GM23338 (cell line): Measurements from ENCODE around the gene TLX1. TPM values are rescaled to one million over a fixed set of nuclear protein-coding genes. Genes with fewer than 3 reads are reported as not detected.

Experiments
- ATAC-seq: fragments of 200-7000 bp; cut with Tn5 transposase; 3 replicates; pipeline ENCODE4 v1.9.1; 2020
- DNase-seq: peaks from one replicate; pipeline ENCODE4 v3.0.0-alpha.2; 2015; ENCODE audit warnings: low spot score
- H2AFZ ChIP-seq: fragments of 200-600 bp; sonication (generic); 2 replicates; pipeline ENCODE4 v1.8.0; 2016; ENCODE audit warnings: antibody characterized with exemption, mild to moderate bottlenecking, moderate library complexity
- H3F3A ChIP-seq: fragments of 200-600 bp; sonication (generic); replicated peaks from 2 replicates; pipeline ENCODE4 v1.8.0; 2017; ENCODE audit warnings: antibody characterized with exemption, mixed run types, low read depth
- H3K27ac ChIP-seq: fragments of 200-600 bp; sonication (generic); 2 replicates; pipeline ENCODE4 v1.6.1; 2016; ENCODE audit warnings: low read depth
- H3K27me3 ChIP-seq: fragments of 200-600 bp; sonication (generic); 2 replicates; pipeline ENCODE4 v1.8.0; 2016; ENCODE audit warnings: mild to moderate bottlenecking, mixed run types, moderate library complexity; ENCODE audit not compliant: insufficient read depth
- H3K36me3 ChIP-seq: fragments of 200-600 bp; sonication (generic); 2 replicates; pipeline ENCODE4 v1.8.0; 2016; ENCODE audit warnings: mild to moderate bottlenecking; ENCODE audit not compliant: insufficient read depth
- H3K4me1 ChIP-seq: fragments of 200-600 bp; sonication (generic); 2 replicates; pipeline ENCODE4 v1.8.0; 2016; ENCODE audit warnings: mild to moderate bottlenecking, moderate library complexity; ENCODE audit not compliant: insufficient read depth
- H3K4me2 ChIP-seq: fragments of 200-600 bp; sonication (generic); 2 replicates; pipeline ENCODE4 v1.7.1; 2017; ENCODE audit warnings: mixed run types
- H3K4me3 ChIP-seq: fragments of 200-600 bp; sonication (generic); 2 replicates; pipeline ENCODE4 v1.6.1; 2016; ENCODE audit warnings: mixed run types
- H3K79me2 ChIP-seq: fragments of 200-600 bp; sonication (generic); replicated peaks from 2 replicates; pipeline ENCODE4 v1.8.0; 2017; ENCODE audit warnings: mild to moderate bottlenecking; ENCODE audit not compliant: insufficient read depth
- H3K9me2 ChIP-seq: fragments of 200-600 bp; sonication (generic); 2 replicates; pipeline ENCODE4 v1.8.0; 2017; ENCODE audit not compliant: insufficient read depth
- H4K20me1 ChIP-seq: fragments of 200-600 bp; sonication (generic); replicated peaks from 2 replicates; pipeline ENCODE4 v1.8.0; 2017; ENCODE audit warnings: mild to moderate bottlenecking; ENCODE audit not compliant: insufficient read depth
- H3K27ac Mint-ChIP-seq: 2 replicates; pipeline ENCODE4 v1.8.0; 2020; ENCODE audit warnings: inconsistent platforms, mild to moderate bottlenecking, moderate library complexity, mixed read lengths
- H3K27me3 Mint-ChIP-seq: 3 replicates; pipeline ENCODE4 v1.8.0; 2022; ENCODE audit warnings: low read depth, mild to moderate bottlenecking, moderate library complexity, mixed read lengths, inconsistent platforms; ENCODE audit not compliant: insufficient read depth, poor library complexity
- H3K36me3 Mint-ChIP-seq: 3 replicates; pipeline ENCODE4 v1.8.0; 2021; ENCODE audit warnings: low read depth, mild to moderate bottlenecking, inconsistent platforms, moderate library complexity, mixed read lengths
- H3K4me1 Mint-ChIP-seq: 3 replicates; pipeline ENCODE4 v1.8.0; 2020; ENCODE audit warnings: mild to moderate bottlenecking, inconsistent platforms, mixed read lengths
- H3K4me3 Mint-ChIP-seq: 3 replicates; pipeline ENCODE4 v1.8.0; 2021; ENCODE audit warnings: moderate library complexity, mild to moderate bottlenecking, inconsistent platforms, mixed read lengths
- H3K9me3 Mint-ChIP-seq: 3 replicates; pipeline ENCODE4 v1.8.0; 2020; ENCODE audit warnings: moderate library complexity, mild to moderate bottlenecking, inconsistent platforms, mixed read lengths
- CTCF ChIP-seq, 2 experiments: fragments of 200-600 bp in 1 of 2; sonication (generic) in 1 of 2; conservative IDR thresholded peaks; 2 replicates each; pipeline versions ENCODE4 v1.5.1 to v1.6.1; 2016 to 2017; ENCODE audit warnings: antibody characterized with exemption in 2 of 2, low read depth in 2 of 2, mild to moderate bottlenecking in 2 of 2, moderate library complexity in 1 of 2
- ETS1 ChIP-seq: IDR thresholded peaks from 2 replicates; pipeline ENCODE4 v1.6.1; 2016; ENCODE audit warnings: antibody characterized with exemption
- EZH2 ChIP-seq: fragments of 200-600 bp; sonication (generic); IDR thresholded peaks from one replicate; pipeline ENCODE4 v1.8.0; 2017; ENCODE audit warnings: antibody characterized with exemption, mild to moderate bottlenecking, low read depth; ENCODE audit not compliant: unreplicated experiment
- JUNB ChIP-seq: IDR thresholded peaks from one replicate; pipeline ENCODE4 v1.6.1; 2016; ENCODE audit warnings: antibody characterized with exemption; ENCODE audit not compliant: unreplicated experiment
- NANOG ChIP-seq: IDR thresholded peaks from 2 replicates; pipeline ENCODE4 v1.6.1; 2016; ENCODE audit warnings: antibody characterized with exemption, borderline replicate concordance
- POLR2AphosphoS5 ChIP-seq: IDR thresholded peaks from 2 replicates; pipeline ENCODE4 v1.6.1; 2016; ENCODE audit warnings: antibody characterized with exemption, low read depth
- REST ChIP-seq: IDR thresholded peaks from one replicate; pipeline ENCODE4 v1.6.1; 2018; ENCODE audit warnings: antibody characterized with exemption; ENCODE audit not compliant: unreplicated experiment
- STAT1 ChIP-seq: IDR thresholded peaks from one replicate; pipeline ENCODE4 v1.6.1; 2016; ENCODE audit warnings: antibody characterized with exemption; ENCODE audit not compliant: unreplicated experiment
- ZNF114 ChIP-seq: fragments of 250-450 bp; sonication (Bioruptor Pico); IDR thresholded peaks from 2 replicates; pipeline ENCODE4 v1.5.0; 2020; ENCODE audit warnings: mild to moderate bottlenecking, moderate library complexity
- ZNF331 ChIP-seq: fragments of 250-450 bp; sonication (Bioruptor Pico); IDR thresholded peaks from 2 replicates; pipeline ENCODE4 v1.5.0; 2020; ENCODE audit warnings: low read depth, mild to moderate bottlenecking, moderate library complexity
- polyA plus RNA-seq: library from polyadenylated mRNA; unstranded; fragments of >200 nt; fragmentation: Nextera tagmentation; extraction: Ambion mirVana; gene quantifications from 2 replicates; pipeline ENCODE4 v1.2.1, GENCODE V29; 2016
- total RNA-seq: library from RNA; depleted of rRNA; stranded (reverse); fragments of >200 nt; shearing (Covaris generic); gene quantifications from 2 replicates; pipeline ENCODE4 v1.2.3, GENCODE V29; 2014

The TLX1 gene
- total and polyA plus RNA-seq, 2 experiments from 2014 or later, result not detected

- Mint-ChIP-seq H3K27me3 (peaks cover 100% of the 10 kb centered on the region), H3K4me1 (peaks cover 17% of the 10 kb centered on the region), H3K9me3 (no peaks in the 10 kb centered on the region; the same call in 2 of the 3 replicates), H3K27ac (no peak overlapping the region), H3K36me3 (no peaks in the 10 kb centered on the region; the same call in 2 of the 3 replicates), H3K4me3 (no peak overlapping the region)
- H3K27ac ChIP-seq, result no peak overlapping the region
- TF ChIP-seq NANOG, result no peak
- TF ChIP-seq EZH2, result peak; percentile 65
- no peak overlapping the region for H3K4me3 ChIP-seq
- DNase-seq (no peak), ATAC-seq (no peak)
- no peaks in the 10 kb centered on the region for H3K36me3 ChIP-seq
- no peaks in the 10 kb centered on the region for H3K9me2 ChIP-seq
- H3K27me3 ChIP-seq, result peaks cover 100% of the 10 kb centered on the region
- peaks cover 16% of the 10 kb centered on the region; the same call in 1 of the 2 replicates for H3K4me1 ChIP-seq
- H4K20me1 ChIP-seq, result peaks cover 19% of the 10 kb centered on the region
- peaks cover 5% of the 10 kb centered on the region; the same call in 1 of the 2 replicates for H3F3A ChIP-seq
- peak overlapping the region; percentile 45; the same call in 1 of the 2 replicates for H3K4me2 ChIP-seq
- no peak overlapping the region for H2AFZ ChIP-seq
- no peaks in the 10 kb centered on the region for H3K79me2 ChIP-seq
Observed at GRCh38 chr10:101142533-101143344, 11.6 kb downstream of the TLX1 start.

GRCh38 chr10:101143345-101143630 is 12.2 kb downstream of the TLX1 start:
- Mint-ChIP-seq H3K36me3 (no peaks in the 10 kb centered on the region; the same call in 2 of the 3 replicates), H3K4me1 (peaks cover 17% of the 10 kb centered on the region), H3K9me3 (no peaks in the 10 kb centered on the region; the same call in 2 of the 3 replicates), H3K4me3 (no peak overlapping the region), H3K27me3 (peaks cover 100% of the 10 kb centered on the region), H3K27ac (no peak overlapping the region)
- Histone ChIP-seq H3K27ac (no peak overlapping the region), H3F3A (peaks cover 5% of the 10 kb centered on the region; the same call in 1 of the 2 replicates), H3K4me3 (no peak overlapping the region), H3K27me3 (peaks cover 100% of the 10 kb centered on the region), H3K79me2 (no peaks in the 10 kb centered on the region), H3K4me2 (no peak overlapping the region), H3K4me1 (peaks cover 16% of the 10 kb centered on the region; the same call in 1 of the 2 replicates), H4K20me1 (peaks cover 17% of the 10 kb centered on the region), H3K9me2 (no peaks in the 10 kb centered on the region), H2AFZ (no peak overlapping the region), H3K36me3 (no peaks in the 10 kb centered on the region)
- DNase-seq, result no peak
- no peak for ATAC-seq
- no peak for TF ChIP-seq NANOG
- no peak for TF ChIP-seq ZNF114 (CRISPR knock-in tag)
- TF ChIP-seq ZNF331 (CRISPR knock-in tag), result no peak
- no peak for TF ChIP-seq CTCF (conservative IDR thresholded peaks at IDR 0.05; ENCODE audit: low read depth in 2 of 2)
- no peak for TF ChIP-seq STAT1
- no peak for TF ChIP-seq ETS1
- no peak for TF ChIP-seq REST
- no peak for TF ChIP-seq POLR2AphosphoS5
- TF ChIP-seq JUNB, result no peak
